ENCODE results near the gene SIVA1.
"Not testable (repeated sequence)": the region's sequence is repeated elsewhere in the genome, so short reads cannot be mapped to it uniquely, and the experiment has no call there.

The SIVA1 gene

GRCh38 chr14:104719343-104719742, 33.6 kb upstream of the SIVA1 start:
- DNase-seq (ENCODE audit: low read depth, low spot score) = no peak

- DNase-seq (ENCODE audit: low read depth, low spot score) = no peak
Observed at GRCh38 chr14:104721505-104722431, 31.2 kb upstream of the SIVA1 start.

- no peak for DNase-seq (ENCODE audit: low read depth, low spot score)
Observed at GRCh38 chr14:104722938-104723650, 29.9 kb upstream of the SIVA1 start.

- DNase-seq (ENCODE audit: low read depth, low spot score) = peak; percentile 68
Observed at GRCh38 chr14:104723651-104724406, 29.1 kb upstream of the SIVA1 start, which contains the start of gene ADSS1. TSS of gene ADSS1 (plus strand) at chr14:104724229. CDS start at chr14:104724271, 42 bp downstream.

- no peak for DNase-seq (ENCODE audit: low read depth, low spot score)
Observed at GRCh38 chr14:104724407-104724980, 28.5 kb upstream of the SIVA1 start.

GRCh38 chr14:104724981-104725771, 27.8 kb upstream of the SIVA1 start:
- peak; percentile 42 for DNase-seq (ENCODE audit: low read depth, low spot score)

- DNase-seq (ENCODE audit: low read depth, low spot score) = no peak
Observed at GRCh38 chr14:104725772-104726548, 27.0 kb upstream of the SIVA1 start.

GRCh38 chr14:104726600-104727451, 26.1 kb upstream of the SIVA1 start:
- no peak for DNase-seq (ENCODE audit: low read depth, low spot score)

- no peak for DNase-seq (ENCODE audit: low read depth, low spot score)
Observed at GRCh38 chr14:104728631-104729030, 24.3 kb upstream of the SIVA1 start.

GRCh38 chr14:104729176-104729834, 23.6 kb upstream of the SIVA1 start:
- not testable (repeated sequence) for DNase-seq (ENCODE audit: low read depth, low spot score)

- no peak for DNase-seq (ENCODE audit: low read depth, low spot score)
Observed at GRCh38 chr14:104729835-104730181, 23.1 kb upstream of the SIVA1 start.

- DNase-seq (ENCODE audit: low read depth, low spot score) = no peak
Observed at GRCh38 chr14:104730487-104730886, 22.5 kb upstream of the SIVA1 start.

- peak; percentile 33 for DNase-seq (ENCODE audit: low read depth, low spot score)
Observed at GRCh38 chr14:104731320-104732294, 21.3 kb upstream of the SIVA1 start.

GRCh38 chr14:104732355-104732804, 20.6 kb upstream of the SIVA1 start:
- DNase-seq (ENCODE audit: low read depth, low spot score) = no peak

- DNase-seq (ENCODE audit: low read depth, low spot score) = no peak
Observed at GRCh38 chr14:104732931-104733681, 19.8 kb upstream of the SIVA1 start.

- no peak for DNase-seq (ENCODE audit: low read depth, low spot score)
Observed at GRCh38 chr14:104734051-104734587, 18.8 kb upstream of the SIVA1 start.
